ENCODE results near the gene WDR91.
"Not testable (repeated sequence)": the region's sequence is repeated elsewhere in the genome, so short reads cannot be mapped to it uniquely, and the experiment has no call there.

The WDR91 gene

GRCh38 chr7:135232720-135233119 lies 21.4 kb upstream of the WDR91 start:
- no peak for DNase-seq

- DNase-seq = no peak
Observed at GRCh38 chr7:135232087-135232486, 20.8 kb upstream of the WDR91 start.

DNA sequence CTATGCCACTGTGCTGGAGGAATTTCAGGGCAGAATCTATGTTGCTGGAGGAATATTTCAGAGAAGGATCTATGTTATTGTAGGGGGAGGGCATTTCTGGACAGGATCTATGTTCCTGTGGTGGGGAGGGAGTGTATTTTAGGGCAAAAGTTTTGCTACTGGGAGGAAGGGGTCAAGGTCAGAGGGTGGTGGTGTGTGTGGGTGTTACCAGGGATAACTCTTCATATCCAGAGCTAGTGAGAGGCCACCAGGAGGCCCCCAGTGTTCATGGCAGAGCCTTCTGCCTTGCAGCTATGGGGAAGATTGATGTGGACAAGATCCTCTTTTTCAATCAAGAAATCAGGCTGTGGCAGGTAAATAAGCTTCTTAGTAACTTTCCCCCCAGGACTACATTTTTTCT lies 20.4 kb upstream of the WDR91 start:
- no peak for DNase-seq

- DNase-seq = no peak
Observed at GRCh38 chr7:135224027-135224426, 12.7 kb upstream of the WDR91 start.

- no peak for DNase-seq
Observed at GRCh38 chr7:135217645-135218509, 6.6 kb upstream of the WDR91 start.

GRCh38 chr7:135215698-135216097 lies 4.4 kb upstream of the WDR91 start:
- DNase-seq = no peak

DNA sequence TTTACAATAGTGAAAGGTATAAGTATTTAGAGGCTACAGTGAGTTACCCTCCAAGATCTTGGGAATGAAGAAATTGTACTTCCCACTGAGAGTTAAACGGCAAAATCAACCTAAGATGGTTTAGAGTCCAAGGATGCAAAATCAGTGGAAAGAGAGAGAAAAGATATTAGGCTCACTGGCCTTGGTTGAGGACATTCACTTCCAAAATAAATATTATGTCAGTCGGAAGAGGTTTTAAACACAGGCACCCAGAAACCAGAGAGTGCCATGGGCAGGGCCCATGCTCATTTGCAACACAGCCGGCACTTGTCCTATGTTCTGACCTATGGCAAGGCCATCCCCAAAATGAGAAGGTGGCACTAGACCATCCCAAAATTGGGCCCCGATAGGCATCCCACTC lies 3.9 kb upstream of the WDR91 start:
- DNase-seq = no peak

GRCh38 chr7:135213831-135214230 lies 2.5 kb upstream of the WDR91 start:
- DNase-seq = no peak

- DNase-seq = not testable (repeated sequence)
Observed at GRCh38 chr7:135211946-135212685, 790 bp upstream of the WDR91 start.

GRCh38 chr7:135210888-135211178 lies 493 bp downstream of the WDR91 start:
- DNase-seq = peak; percentile 24

DNA sequence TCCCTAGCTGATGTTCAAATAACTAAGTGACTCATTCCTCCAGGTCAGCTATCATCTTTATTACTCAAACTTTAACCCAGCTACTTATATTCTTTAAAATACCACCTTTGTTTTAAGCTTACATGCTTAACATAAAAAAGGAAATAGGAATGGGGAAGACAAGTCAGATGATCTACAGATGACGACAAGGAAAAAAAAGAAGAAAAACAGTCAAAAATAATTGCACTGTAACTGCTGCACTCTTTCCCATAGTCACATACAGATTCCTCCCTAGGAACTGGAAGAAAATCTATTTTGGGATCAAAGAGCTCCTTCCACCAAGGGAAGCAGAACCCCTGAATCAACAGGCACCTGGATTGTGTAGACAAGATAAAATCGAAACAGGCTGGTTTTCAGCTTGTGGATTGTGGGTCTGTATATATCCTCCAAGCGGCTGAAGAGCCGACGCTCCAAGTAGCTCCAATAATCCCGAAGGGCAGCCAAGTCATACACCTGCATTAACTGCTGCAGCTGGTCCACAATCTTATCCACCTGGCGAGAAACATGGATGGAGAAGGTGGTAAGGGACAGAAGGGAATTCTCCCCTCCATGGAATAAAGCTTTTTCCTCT lies 2.0 kb downstream of the WDR91 start:
- DNase-seq = no peak

DNA sequence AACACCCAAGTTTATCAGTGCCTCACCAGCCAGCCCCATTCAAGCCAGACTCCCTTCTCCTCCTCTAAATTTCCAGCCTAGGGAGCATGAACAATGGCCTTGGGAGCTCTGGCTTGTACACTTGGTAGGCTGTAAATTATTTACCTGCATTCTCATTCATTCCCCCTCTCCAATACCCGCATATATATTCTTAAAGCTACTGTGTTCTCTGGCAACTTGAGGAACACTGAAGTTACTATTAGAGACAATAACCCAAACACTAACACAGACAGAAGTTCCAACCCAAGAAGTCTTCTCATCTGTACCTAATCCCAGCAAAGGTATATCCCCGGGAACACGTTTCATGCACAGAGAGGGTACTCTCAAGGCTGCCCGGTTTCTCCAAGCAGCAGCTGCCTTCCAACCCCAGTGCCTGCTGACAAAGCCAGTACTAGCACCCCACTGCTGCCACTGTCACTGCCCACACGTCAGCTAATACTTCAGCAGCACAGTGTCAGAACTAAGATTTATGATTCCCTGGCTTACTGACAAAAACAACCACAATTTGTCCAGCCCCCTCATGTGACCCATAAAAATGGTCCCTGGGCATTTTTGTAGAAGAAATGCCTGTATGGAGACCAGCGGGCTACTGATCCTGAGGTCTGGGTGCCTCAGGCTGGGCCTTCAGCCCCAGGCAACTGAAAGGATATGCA lies 3.1 kb downstream of the WDR91 start:
- DNase-seq = no peak

- DNase-seq = no peak
Observed at GRCh38 chr7:135207406-135208101, 3.8 kb downstream of the WDR91 start.

DNA sequence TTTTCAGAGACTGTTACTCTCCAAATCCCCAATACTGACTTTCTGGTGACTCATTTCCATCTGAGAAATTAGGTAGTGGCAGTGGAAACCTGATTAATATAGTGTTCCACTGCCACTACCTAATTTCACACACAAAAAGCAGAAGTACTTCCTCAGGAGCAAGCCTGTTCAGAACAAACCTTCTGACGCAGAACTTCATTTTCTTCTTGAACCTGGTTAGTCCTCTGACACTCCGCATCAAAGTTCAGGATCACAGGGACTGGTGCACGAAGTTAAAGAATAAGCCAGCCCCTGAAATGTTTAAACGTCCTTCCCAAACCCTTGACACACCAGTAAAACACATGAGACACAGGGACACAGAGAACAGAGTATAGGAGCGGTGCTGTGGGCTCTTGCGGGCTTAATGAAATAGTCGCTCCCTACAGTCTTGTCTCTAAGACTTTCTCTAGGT lies 4.4 kb downstream of the WDR91 start:
- no peak for DNase-seq

DNA sequence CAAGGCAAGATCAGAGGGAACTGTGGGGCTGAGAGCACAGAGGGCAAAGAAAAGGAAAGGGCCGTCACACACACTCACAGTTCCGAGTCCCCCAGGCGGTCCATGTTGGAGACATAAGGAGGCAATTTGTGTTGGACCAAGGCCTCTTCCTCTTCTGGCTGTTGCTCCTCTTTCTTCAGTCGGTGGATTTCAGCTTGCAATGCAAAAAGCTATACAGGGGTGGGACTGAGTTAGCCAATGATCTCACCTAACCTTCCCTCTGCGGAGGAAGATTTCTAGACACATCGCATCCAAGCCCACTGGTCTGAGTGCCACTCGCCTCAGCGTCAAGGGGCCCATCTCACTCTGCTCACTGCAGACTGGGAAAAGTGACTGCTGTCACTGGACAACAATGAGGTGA lies 5.5 kb downstream of the WDR91 start:
- no peak for DNase-seq

DNA sequence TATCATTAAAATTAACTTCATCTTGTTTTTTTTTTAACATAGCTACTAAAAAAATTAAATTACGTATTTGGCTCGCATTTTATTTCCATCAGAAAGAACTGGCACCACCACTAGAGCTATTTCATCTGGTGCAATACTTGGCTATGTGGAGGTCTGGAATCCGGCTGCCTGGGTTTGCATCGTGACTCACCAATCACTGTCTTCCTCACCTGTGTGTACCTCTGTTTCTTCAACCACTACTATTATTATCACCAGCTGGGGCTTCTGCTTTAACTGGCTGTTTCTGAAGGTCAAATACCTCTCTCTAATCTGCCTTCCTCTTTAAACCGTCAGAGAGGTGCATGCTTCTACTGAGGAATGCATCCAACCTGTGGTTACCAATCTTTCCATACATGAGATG lies 6.5 kb downstream of the WDR91 start:
- no peak for DNase-seq

DNA sequence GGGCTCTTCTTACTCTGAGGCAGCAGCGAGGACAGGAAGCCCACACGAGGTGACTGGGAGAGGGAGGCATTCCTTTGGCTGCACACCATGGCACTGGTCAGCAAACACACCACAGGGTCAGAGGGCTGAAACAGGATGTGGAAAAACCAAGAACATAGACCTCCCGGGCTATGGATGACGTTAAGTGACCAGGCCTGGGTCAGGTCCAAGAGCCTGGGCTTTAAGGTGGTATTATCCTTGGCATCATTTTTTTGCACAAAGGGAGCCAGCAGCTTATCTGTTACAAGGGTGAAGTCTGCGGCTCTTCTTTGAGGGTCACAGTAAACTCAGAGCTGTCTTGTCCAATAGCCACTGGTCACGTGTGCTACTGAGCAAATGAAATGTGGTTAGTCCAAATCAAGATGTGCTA lies 7.0 kb downstream of the WDR91 start:
- DNase-seq = no peak

DNA sequence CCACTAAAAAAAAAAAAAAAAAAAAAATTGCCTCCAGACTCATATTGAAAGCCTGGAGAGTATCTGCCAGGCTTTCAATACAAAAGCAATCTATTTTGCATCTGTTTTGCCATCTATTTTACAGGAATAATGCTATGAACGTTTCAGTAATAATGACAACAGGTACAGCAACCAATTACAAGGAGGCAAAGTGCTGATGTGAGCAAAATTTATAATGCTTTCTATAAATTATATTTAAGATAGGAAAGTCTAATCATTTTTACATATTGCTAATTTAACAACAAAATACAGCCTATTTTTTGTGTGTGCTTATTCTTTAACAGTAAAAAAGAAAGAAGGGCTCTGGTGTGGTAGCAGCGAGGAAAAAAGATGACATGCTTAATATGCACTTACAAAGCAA lies 10.0 kb downstream of the WDR91 start:
- no peak for DNase-seq

DNA sequence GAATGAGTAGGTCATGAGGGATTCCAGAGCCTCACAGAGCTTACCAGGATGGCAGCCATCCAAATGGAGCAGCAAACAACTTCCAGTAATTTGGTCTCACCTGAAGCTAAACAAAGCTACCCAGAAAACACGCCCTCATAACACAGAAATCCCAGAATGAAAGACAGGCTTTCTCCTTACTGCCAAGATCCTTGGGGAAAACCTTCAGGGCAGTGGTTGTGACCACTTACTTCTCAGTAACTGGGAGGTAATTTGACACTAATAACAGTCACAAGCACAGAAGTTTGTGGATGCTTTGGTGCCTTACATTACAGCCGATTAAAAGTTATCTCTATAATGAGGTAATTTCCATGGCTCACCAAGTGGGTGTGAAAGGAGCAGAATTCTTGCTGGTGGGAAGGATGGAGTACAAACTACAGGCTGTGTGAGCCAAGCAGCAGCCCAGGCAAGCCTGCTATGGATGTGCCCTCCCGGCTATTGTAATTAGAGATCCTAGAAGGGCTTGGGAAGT lies 10.4 kb downstream of the WDR91 start:
- DNase-seq = no peak

DNA sequence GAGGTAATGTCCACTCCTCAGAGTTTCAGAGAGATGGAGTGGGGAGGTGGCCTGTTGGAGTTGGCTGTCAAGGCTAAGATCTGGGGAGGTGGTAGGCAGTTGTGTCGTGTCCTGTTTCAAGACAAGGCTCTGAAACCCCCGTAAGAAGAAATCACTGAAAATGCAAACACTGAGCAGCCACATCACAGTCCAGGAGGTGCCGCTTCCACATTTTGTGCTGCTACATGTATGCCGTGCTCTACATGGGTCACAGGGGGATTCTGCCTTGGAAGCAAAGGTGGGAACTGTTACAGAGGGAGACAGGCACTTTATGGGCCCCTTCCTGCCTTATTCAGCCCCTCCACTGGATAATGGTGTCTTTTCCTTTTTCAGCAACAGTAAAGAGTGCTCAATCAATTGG lies 11.9 kb downstream of the WDR91 start:
- DNase-seq = no peak

- no peak for DNase-seq
Observed at GRCh38 chr7:135197906-135198655, 13.2 kb downstream of the WDR91 start.

- no peak for DNase-seq
Observed at GRCh38 chr7:135197343-135197742, 14.0 kb downstream of the WDR91 start.
